GM18909 (cell line): ENCODE data around the gene XRCC5.
"Not testable (repeated sequence)": the region's sequence is repeated elsewhere in the genome, so short reads cannot be mapped to it uniquely, and the experiment has no call there.

Experiments used
- ATAC-seq: cut with Tn5 transposase; IDR thresholded peaks from one replicate; pipeline ENCODE4 v1.9.1; 2021; ENCODE audit warnings: mild to moderate bottlenecking; ENCODE audit not compliant: unreplicated experiment, poor library complexity

Gene XRCC5

GRCh38 chr2:216183462-216183861 is 74.3 kb downstream of the XRCC5 start:
- ATAC-seq = no peak

- ATAC-seq = no peak
Measured at GRCh38 chr2:216188559-216188850, 79.4 kb downstream of the XRCC5 start.

GRCh38 chr2:216188956-216189355 is 79.8 kb downstream of the XRCC5 start:
- ATAC-seq = no peak

GRCh38 chr2:216189410-216189809 is 80.3 kb downstream of the XRCC5 start:
- no peak for ATAC-seq

- no peak for ATAC-seq
Measured at GRCh38 chr2:216192181-216192580, 83.0 kb downstream of the XRCC5 start.

GRCh38 chr2:216192931-216193330 is 83.8 kb downstream of the XRCC5 start:
- no peak for ATAC-seq

GRCh38 chr2:216194013-216194412 is 84.9 kb downstream of the XRCC5 start:
- no peak for ATAC-seq

- no peak for ATAC-seq
Measured at GRCh38 chr2:216194561-216194960, 85.4 kb downstream of the XRCC5 start.

GRCh38 chr2:216195565-216196029 is 86.4 kb downstream of the XRCC5 start:
- ATAC-seq = no peak

- ATAC-seq = no peak
Measured at GRCh38 chr2:216201692-216202306, 92.7 kb downstream of the XRCC5 start.

GRCh38 chr2:216202626-216203250 is 93.6 kb downstream of the XRCC5 start:
- no peak for ATAC-seq

- peak; percentile 2 for ATAC-seq
Measured at GRCh38 chr2:216205486-216205885, 96.3 kb downstream of the XRCC5 start.

GRCh38 chr2:216206041-216206703 is 97.0 kb downstream of the XRCC5 start:
- peak; percentile 87 for ATAC-seq

GRCh38 chr2:216206821-216207220 is 97.7 kb downstream of the XRCC5 start:
- peak; percentile 32 for ATAC-seq

GRCh38 chr2:216208661-216209060 is 99.5 kb downstream of the XRCC5 start:
- not testable (repeated sequence) for ATAC-seq

GRCh38 chr2:216210701-216211540 is 101.8 kb downstream of the XRCC5 start:
- ATAC-seq = no peak

GRCh38 chr2:216211614-216212145 is 102.5 kb downstream of the XRCC5 start:
- no peak for ATAC-seq

GRCh38 chr2:216214768-216215167 is 105.6 kb downstream of the XRCC5 start:
- no peak for ATAC-seq

GRCh38 chr2:216215658-216216390 is 106.7 kb downstream of the XRCC5 start:
- no peak for ATAC-seq
